HG02642 (cell line): Measurements from ENCODE around the gene HABP4.

Experiments used
- ATAC-seq: cut with Tn5 transposase; IDR thresholded peaks from one replicate; pipeline ENCODE4 v1.9.1; 2021; ENCODE audit warnings: mild to moderate bottlenecking; ENCODE audit not compliant: unreplicated experiment, poor library complexity

HABP4 gene

GRCh38 chr9:96514108-96514799, 64.3 kb downstream of the HABP4 start:
- ATAC-seq: no peak

GRCh38 chr9:96514800-96515158, 64.8 kb downstream of the HABP4 start:
- no peak for ATAC-seq

- no peak for ATAC-seq
These were observed 65.9 kb downstream of the HABP4 start for GRCh38 chr9:96515621-96516470.

GRCh38 chr9:96519095-96519494, 69.1 kb downstream of the HABP4 start:
- no peak for ATAC-seq

GRCh38 chr9:96519787-96520186, 69.8 kb downstream of the HABP4 start:
- ATAC-seq: no peak

GRCh38 chr9:96522366-96522765, 72.4 kb downstream of the HABP4 start:
- no peak for ATAC-seq

- ATAC-seq: no peak
These were observed 73.4 kb downstream of the HABP4 start for GRCh38 chr9:96523374-96523773.

- no peak for ATAC-seq
These were observed 74.1 kb downstream of the HABP4 start for GRCh38 chr9:96524045-96524444.

GRCh38 chr9:96524764-96525163, 74.8 kb downstream of the HABP4 start:
- ATAC-seq: no peak

GRCh38 chr9:96532173-96532572, 82.2 kb downstream of the HABP4 start:
- no peak for ATAC-seq

GRCh38 chr9:96540106-96540505, 90.1 kb downstream of the HABP4 start:
- no peak for ATAC-seq
